K562 (cell line): ENCODE data around the gene PARD3B.

ENCODE experiments used
- ILK ChIP-seq: fragments of 450-650 bp; IDR thresholded peaks from 2 replicates; pipeline ENCODE4 v1.6.1; 2016; ENCODE audit warnings: missing genetic modification characterization, low read depth, mild to moderate bottlenecking, missing compliant biosample characterization, moderate library complexity, borderline replicate concordance
- MCM2 ChIP-seq: fragments of 450-650 bp; IDR thresholded peaks from 2 replicates; pipeline ENCODE4 v1.6.1; 2017; ENCODE audit warnings: low read depth, mild to moderate bottlenecking
- POLR2AphosphoS2 ChIP-seq: IDR thresholded peaks from 2 replicates; pipeline ENCODE4 v1.6.1; 2012; ENCODE audit warnings: low read length, improper control_type of control experiment
- POLR2AphosphoS5 ChIP-seq: IDR thresholded peaks from 2 replicates; pipeline ENCODE4 v1.6.1; 2011; ENCODE audit warnings: mild to moderate bottlenecking, low read depth, low read length, moderate library complexity; ENCODE audit not compliant: control insufficient read depth, insufficient read depth
- TF ChIP-seq, protein P1 (sequence below), 3 experiments: IDR thresholded peaks in 2 of 3; conservative IDR thresholded peaks in 1 of 3; 2 replicates each; pipeline ENCODE4 v1.5.1; 2011 to 2012; ENCODE audit warnings: low read length in 3 of 3, mild to moderate bottlenecking in 3 of 3, control low read depth in 2 of 3, improper control_type of control experiment in 1 of 3, inconsistent platforms in 1 of 3, low read depth in 1 of 3, mixed read lengths in 1 of 3, moderate library complexity in 1 of 3; ENCODE audit not compliant: insufficient read depth in 2 of 3
- TF ChIP-seq, protein P2 (sequence below): sonication (generic); formaldehyde crosslinking; IDR thresholded peaks from 2 replicates; pipeline ENCODE4 v1.9.0; 2022; ENCODE audit warnings: mild to moderate bottlenecking, missing genetic modification reagents

DNA sequence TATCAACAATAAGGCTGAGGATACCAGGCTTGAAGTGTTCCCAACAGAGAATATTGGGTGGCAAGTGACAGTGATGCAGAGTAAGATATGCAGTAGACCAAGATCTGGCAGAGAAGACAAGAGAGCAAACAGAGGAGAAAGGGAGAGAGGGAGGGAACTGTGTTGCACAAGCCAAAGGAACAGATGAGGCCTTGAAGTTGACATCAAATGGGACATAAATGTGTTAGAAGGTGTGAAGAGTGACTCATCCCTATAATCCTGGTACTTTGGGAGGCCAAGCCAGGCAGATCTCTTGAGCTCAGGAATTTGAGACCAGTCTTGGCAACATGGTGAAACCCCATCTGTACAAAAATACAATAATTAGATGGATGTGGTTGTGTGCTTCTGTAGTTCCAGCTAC, 342.9 kb downstream of the PARD3B start:
- TF ChIP-seq POLR2AphosphoS2 (no peak), ILK (no peak), MCM2 (no peak), POLR2AphosphoS5 (no peak)
- TF ChIP-seq, protein P1, sequence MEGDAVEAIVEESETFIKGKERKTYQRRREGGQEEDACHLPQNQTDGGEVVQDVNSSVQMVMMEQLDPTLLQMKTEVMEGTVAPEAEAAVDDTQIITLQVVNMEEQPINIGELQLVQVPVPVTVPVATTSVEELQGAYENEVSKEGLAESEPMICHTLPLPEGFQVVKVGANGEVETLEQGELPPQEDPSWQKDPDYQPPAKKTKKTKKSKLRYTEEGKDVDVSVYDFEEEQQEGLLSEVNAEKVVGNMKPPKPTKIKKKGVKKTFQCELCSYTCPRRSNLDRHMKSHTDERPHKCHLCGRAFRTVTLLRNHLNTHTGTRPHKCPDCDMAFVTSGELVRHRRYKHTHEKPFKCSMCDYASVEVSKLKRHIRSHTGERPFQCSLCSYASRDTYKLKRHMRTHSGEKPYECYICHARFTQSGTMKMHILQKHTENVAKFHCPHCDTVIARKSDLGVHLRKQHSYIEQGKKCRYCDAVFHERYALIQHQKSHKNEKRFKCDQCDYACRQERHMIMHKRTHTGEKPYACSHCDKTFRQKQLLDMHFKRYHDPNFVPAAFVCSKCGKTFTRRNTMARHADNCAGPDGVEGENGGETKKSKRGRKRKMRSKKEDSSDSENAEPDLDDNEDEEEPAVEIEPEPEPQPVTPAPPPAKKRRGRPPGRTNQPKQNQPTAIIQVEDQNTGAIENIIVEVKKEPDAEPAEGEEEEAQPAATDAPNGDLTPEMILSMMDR (IDR thresholded peaks at IDR 0.05 in 2 of 3, conservative IDR thresholded peaks at IDR 0.05 in 1 of 3; ENCODE audit: insufficient read depth in 2 of 3, low read depth in 1 of 3, low read length in 3 of 3): no peak
- TF ChIP-seq, protein P2, sequence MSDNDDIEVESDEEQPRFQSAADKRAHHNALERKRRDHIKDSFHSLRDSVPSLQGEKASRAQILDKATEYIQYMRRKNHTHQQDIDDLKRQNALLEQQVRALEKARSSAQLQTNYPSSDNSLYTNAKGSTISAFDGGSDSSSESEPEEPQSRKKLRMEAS (CRISPR knock-in tag): no peak
